ENCODE results near the gene SP3. TPM values are rescaled to one million over a fixed set of nuclear protein-coding genes. Genes with fewer than 3 reads are reported as not detected.

SP3 gene
- total and polyA plus RNA-seq, 10 donors, result 17.4 to 140 (median 99.0) TPM

GRCh38 chr2:173858291-173858731 lies 106.9 kb downstream of the SP3 start:
- no peaks in the 10 kb centered on the region for H3K36me3 ChIP-seq
- H3K27me3 ChIP-seq (replicated peaks in 1 of 7), result peaks cover 0 to 4% (median 0%) of the 10 kb centered on the region in 7 donors
- intact Hi-C loops (cut with DNase I; ENCODE audit: low total_unique reads), result no loop called here
- peaks cover 0 to 22% (median 5%) of the 10 kb centered on the region in 6 donors for H3K4me1 ChIP-seq
- H3K4me3 ChIP-seq, result no peak overlapping the region
- H3K27ac ChIP-seq, result no peak overlapping the region
- DNase-seq, result no peak
- no peaks in the 10 kb centered on the region for H3K9me3 ChIP-seq
- WGBS, 5 donors, result 51 to 64% (median 58%) methylated on average over 9 to 10 of the region's 10 CpGs
- TF ChIP-seq CTCF (IDR thresholded peaks at IDR 0.05 in 8 of 11, conservative IDR thresholded peaks at IDR 0.05 in 3 of 11) (no peak), POLR2A (IDR thresholded peaks at IDR 0.05) (no peak), POLR2AphosphoS5 (IDR thresholded peaks at IDR 0.05) (no peak)
